ENCODE data around the gene ADAMTSL1. TPM values are rescaled to one million over a fixed set of nuclear protein-coding genes. Genes with fewer than 3 reads are reported as not detected.

Gene ADAMTSL1
- total RNA-seq, 1 experiment from 2014 or later = 0.94 TPM

GRCh38 chr9:18580151-18580550 lies 106.2 kb downstream of the ADAMTSL1 start (continued):
- TF ChIP-seq ZNF281 (CRISPR knock-in tag; IDR thresholded peaks at IDR 0.05) (no peak), FOXJ3 (CRISPR knock-in tag; IDR thresholded peaks at IDR 0.05; ENCODE audit: borderline replicate concordance) (no peak), PRDM15 (CRISPR knock-in tag; IDR thresholded peaks at IDR 0.05) (no peak), MLX (CRISPR knock-in tag; IDR thresholded peaks at IDR 0.05) (no peak), ELF4 (CRISPR knock-in tag; IDR thresholded peaks at IDR 0.05; ENCODE audit: low read depth) (no peak)

- peaks cover 2% of the 10 kb centered on the region for H3K36me3 Mint-ChIP-seq
- no peaks in the 10 kb centered on the region for H3K27me3 Mint-ChIP-seq (ENCODE audit: low read depth)
- no peak overlapping the region for H3K27ac Mint-ChIP-seq
- H3K4me3 Mint-ChIP-seq = no peak overlapping the region
- ChIA-PET CTCF (no interaction called here), POLR2A (no interaction called here)
- H3K9me3 Mint-ChIP-seq = peaks cover 13% of the 10 kb centered on the region
- ATAC-seq (no peak), DNase-seq (ENCODE audit: low spot score) (no peak)
- H3K4me1 Mint-ChIP-seq = no peaks in the 10 kb centered on the region
- TF ChIP-seq AFF4 (CRISPR knock-in tag; IDR thresholded peaks at IDR 0.05; ENCODE audit: borderline replicate concordance) = no peak
- no peak for TF ChIP-seq FOXK1 (CRISPR knock-in tag; IDR thresholded peaks at IDR 0.05)
- TF ChIP-seq E2F1 (CRISPR knock-in tag; IDR thresholded peaks at IDR 0.05) = no peak
- TF ChIP-seq ZMAT4 (CRISPR knock-in tag; IDR thresholded peaks at IDR 0.05) = no peak
- no peak for TF ChIP-seq MLX (CRISPR knock-in tag; IDR thresholded peaks at IDR 0.05)
- TF ChIP-seq TEAD4 (CRISPR knock-in tag; IDR thresholded peaks at IDR 0.05) = no peak
- TF ChIP-seq TP53 (CRISPR knock-in tag; IDR thresholded peaks at IDR 0.05) = no peak
- TF ChIP-seq PREB (CRISPR knock-in tag; IDR thresholded peaks at IDR 0.05; ENCODE audit: borderline replicate concordance) = no peak
- no peak for TF ChIP-seq PRRX2 (CRISPR knock-in tag; IDR thresholded peaks at IDR 0.05)
- no peak for TF ChIP-seq ZNF281 (CRISPR knock-in tag; IDR thresholded peaks at IDR 0.05)
- TF ChIP-seq ZNF425 (CRISPR knock-in tag; conservative IDR thresholded peaks at IDR 0.05) = no peak
Measured at GRCh38 chr9:18585996-18586395, 112.0 kb downstream of the ADAMTSL1 start.
